Posterior cingulate gyrus (tissue), 11 donors: ENCODE results near the gene NLRP1.
"Not testable (repeated sequence)": the region's sequence is repeated elsewhere in the genome, so short reads cannot be mapped to it uniquely, and the experiment has no call there.

Experiments used
- DNase-seq, 10 donors: peaks; one replicate each; pipeline versions ENCODE4 v3.0.0 to v3.0.0-alpha.2; 2020 to 2021; ENCODE audit warnings: mixed read lengths in 3 of 10
- intact Hi-C: fragments of 100-400 bp; cut with DNase I; formaldehyde crosslinking; loops from one replicate; pipeline ENCODE4 v1.15.1; 2023

NLRP1 gene

DNA sequence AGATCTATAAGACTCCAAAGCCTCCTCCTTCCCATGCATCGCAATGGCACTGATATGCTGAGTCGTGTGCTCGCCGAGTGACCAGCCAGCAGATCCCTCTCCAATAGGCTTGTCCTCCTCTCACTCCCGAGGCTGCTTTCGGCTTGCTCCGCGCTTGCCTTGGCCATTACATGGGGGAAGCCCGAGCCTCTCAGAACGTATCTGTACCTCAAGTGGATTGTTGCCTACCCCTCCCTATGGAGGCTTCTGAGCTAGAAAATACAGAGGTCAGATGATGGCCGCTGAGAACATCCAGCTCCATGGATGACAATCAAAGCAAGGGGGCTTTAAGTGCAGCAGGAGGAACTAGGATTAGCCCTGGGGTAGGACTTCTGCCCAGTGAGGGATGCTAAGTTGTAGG lies 7.7 kb upstream of the NLRP1 start:
- intact Hi-C loops, result loop anchor here (2.0 to 10.0 kb wide), 3 partner anchors 63 to 473 kb away; no protein-coding TSS in a partner anchor

DNA sequence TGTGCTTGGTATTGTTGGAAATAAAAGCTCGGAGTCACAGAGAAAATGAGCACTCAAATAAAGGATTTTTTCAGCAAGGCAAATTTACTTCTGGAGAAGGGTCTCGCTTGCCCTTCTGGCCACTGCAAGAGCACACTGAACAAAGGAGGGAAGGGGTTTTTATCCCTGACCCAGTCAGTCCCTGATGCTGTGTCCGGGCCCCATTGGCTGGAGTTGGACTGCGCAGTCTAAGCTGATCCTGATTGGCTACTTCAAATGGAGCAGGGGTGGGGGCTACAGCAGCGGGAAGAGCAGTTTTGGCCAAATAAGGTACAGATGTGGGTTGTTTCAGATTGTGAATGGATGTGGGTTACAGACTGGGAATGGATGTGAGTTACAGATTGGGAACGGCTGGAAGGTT lies 4.3 kb upstream of the NLRP1 start:
- intact Hi-C loops, result loop anchor here (5.0 kb wide), 1 partner anchor 849 kb away; the partner anchor contains the start of gene AIPL1
- no peak for DNase-seq

More for the DNA sequence above, 7.7 kb upstream of the NLRP1 start:
- no peak for DNase-seq

DNA sequence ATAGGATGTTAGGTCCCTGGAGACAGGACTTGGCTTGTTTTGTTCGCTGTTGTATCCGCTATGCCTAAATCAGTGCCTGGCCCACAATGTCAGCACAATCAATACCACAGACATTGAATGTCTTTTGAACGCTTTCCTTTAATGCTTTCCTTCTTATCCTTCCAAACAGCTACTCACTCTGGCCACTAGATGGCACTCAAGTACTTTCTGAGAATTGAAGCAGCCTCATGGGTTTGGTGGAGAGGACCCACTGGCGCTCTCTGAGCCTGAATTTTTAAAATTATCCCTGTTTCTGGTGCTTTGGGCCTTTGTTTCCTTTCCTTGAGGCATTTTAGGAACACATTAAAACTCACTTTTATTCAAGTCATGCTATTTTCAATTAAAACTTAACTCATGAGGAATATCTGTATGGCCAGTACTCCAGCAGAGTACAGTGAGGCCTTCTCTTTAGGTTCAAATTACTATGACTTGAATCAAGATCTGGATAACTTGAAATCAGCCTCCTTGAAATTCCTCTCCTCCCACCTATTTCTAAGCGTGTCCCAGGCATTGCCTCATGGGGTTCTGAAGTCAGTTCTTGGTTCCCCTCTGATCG lies 3.2 kb upstream of the NLRP1 start:
- intact Hi-C loops, result loop anchor here (1.0 to 5.0 kb wide), 2 partner anchors 835 to 850 kb away; partner anchors contain the start of gene AIPL1
- peak in 2 of 10 donors; percentile 49 to 56 for DNase-seq

DNA sequence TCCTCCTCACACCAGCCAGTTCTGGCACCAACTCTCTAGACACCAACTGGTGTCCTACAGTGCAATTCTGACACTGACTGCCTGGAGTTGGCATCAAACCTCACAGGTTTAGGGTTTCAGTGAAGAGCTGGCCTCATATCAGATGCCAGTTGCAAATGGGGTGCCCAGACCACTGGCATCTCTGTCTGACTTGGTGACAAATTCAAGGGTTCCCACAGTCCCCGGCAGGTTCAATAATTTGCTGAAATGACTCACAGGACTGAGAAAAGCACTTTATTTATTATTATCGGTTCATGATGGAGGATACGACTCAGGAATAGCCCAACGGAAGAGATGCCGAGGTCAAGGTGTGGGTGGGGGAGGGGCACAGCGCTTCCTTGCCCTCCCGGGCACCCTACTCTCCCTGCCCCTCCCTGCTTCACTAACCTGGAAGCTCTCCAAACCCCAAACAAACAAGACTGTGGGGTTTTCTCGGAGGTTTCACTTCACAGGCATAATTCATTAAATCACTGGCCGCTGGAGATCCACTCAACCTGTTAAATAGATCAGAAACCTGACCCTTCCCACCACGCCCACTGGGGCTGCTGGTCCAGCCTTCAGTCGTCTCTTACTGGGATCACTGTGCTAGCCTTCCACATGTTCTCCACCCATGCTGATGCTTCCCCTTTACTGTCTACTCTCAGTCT lies 1.7 kb upstream of the NLRP1 start:
- peak in 1 of 10 donors; percentile 54 for DNase-seq
- intact Hi-C loops, result loop anchor here (5.0 kb wide), 1 partner anchor 851 kb away; the partner anchor contains the start of gene AIPL1

DNA sequence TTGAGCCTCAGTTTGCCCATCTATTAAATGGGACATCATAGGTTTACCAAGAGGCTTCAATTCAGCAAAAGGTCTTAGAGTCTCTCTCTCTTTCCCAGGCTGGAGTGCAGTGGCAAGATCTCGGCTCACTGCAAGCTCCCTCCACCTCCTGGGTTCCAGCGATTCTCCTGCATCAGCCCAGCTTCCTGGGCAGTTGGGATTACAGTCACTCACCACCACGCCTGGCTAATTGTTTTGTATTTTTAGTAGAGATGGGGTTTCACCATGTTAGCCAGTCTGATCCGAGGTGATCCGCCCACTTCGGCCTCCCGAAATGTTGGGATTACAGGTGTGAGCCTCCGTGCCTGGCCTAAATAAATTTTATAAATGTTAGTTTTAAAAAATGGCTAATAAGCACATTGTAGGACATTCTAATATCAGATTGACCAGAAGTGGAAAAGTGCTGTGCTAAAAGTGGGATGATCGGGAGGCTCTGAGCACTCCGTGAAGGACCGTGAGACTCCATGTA lies 1.0 kb upstream of the NLRP1 start:
- DNase-seq, result peak in 1 of 10 donors; percentile 59
- intact Hi-C loops, result loop anchor here (5.0 kb wide), 1 partner anchor 852 kb away; the partner anchor contains the start of gene AIPL1

DNA sequence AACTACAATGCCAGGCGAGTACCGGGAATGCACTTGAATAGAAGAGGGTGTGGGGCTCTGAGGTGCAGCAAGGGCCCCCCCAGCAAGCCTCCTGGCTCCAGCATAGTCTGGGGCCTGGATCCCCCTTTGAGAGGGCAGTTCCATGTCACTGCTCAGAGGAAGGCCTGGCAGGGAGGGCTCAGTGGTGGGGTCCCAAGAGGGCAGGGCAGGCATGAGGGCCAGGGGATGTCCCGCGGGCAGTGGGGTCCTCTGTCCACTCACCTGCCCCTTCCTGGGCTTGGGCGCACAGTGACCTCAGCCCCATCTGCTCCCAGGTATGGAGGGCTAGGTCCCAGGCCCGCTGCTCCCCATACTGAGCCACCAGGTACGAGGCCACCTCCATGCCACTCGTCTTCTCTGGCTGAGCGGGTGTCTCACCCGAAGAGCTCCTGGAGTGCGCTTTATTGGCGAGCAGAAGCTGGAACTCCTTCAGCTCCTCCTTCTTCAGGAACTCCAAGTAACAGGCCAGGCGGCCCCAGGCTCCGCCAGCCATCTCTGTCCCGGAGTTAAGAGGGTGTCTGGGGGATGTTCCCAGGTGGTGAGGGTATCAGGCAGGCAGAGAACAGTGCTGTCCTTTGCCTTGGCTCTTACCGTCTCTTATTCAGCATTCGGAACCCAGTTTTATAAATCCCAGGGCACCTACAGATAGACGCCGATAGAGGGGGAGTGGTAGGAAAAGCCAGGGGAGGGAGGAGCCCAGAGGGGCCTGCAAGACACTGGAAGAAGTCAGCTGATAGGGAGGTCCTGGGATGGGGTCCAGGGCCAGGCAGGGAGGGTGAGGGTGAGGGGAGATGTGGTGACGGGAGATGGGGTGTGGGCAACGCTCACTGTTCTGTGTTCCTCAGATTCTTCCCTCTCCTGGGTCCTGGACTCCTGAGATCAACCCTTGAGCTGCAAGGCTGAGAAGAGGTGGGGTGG lies 605 bp downstream of the NLRP1 start:
- peak in 1 of 10 donors; percentile 68 for DNase-seq
- intact Hi-C loops, result no loop called here

DNA sequence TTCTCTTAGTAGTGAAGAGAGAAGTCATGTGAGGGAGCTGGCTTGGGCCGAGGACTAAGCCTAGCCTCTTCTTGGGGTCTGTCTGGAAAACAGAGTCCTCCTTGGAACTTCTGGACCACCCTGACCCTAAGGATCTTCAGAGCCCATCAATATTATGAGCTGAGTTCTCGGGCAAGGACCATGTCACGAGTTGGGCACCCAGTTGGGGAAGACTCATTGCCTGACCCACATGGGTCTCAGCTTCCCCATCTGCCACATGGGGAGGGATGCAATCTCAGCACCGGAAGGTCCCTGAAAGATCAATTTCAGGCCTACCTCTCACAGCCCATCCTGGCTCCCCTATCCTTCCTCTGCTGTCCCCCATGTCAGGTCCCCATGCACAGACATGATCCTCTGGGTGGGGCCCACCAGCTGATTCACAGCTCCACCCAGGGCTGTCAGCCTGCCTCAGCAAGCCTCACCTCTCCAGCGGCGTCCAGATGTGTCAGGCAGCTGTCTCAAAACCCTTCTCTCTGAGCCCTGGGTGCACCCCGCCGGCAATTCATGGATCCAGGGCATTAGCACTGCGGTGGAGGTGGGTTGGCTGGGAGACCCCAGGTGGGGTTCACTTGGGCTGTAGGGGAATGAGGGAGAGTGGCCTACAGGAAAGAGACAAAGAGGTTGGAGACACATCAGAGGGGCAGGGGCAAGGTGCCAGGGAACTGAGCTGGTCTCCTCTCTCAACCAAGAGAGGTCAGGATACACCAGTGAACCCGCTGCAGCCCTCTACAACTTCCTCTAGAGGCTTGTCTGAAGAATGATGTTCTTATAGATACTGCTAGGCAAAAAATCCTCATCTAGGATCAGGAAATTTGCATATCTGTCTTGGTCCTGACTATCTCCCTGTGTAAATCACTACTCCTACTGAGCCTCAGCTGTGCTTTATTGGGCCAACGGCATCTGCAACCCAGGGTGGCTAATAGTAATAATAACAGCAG lies 1.8 kb downstream of the NLRP1 start:
- intact Hi-C loops, result no loop called here
- DNase-seq, result peak in 1 of 10 donors; percentile 66

DNA sequence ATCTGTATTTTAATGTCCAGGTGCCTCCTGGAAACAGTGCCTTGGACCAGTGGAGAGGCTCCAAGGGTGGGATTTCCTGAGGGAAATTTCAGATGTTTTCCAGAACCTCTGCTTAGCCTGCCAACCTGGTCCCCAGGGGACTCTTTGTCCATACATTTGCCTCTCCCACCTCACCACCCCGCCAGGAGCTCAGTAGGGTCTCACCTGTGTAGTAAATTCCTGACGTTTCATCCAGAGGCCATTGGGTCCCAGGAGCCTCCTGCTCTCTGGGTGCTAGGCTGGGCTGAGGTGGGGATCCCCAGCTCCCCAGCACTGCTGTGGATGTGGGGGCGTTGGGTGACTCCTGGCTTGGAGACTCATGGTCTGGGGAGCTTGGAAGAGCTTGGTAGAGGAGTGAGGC lies 2.7 kb downstream of the NLRP1 start:
- intact Hi-C loops, result no loop called here
- peak in 1 of 10 donors; percentile 46 for DNase-seq

DNA sequence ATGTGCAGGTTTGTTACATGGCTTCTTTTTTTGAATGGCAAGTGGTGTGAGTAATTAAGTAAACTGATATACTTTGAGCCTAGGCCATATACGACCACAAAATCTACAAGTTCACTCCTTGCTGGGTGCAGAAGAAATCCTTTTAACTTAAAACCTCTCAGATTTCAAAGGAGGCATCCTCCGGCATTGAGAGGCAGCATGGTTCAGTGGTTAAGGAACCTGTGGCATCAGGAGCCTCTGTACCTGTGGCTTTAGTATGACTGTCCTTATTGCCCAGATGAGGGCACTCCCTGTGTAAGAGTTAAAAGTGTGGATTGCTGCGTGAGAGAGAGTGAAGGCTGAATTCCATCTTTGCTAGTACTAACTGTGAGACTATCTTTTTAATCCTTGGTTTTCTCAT lies 3.3 kb downstream of the NLRP1 start:
- intact Hi-C loops, result no loop called here
- DNase-seq, result no peak

DNA sequence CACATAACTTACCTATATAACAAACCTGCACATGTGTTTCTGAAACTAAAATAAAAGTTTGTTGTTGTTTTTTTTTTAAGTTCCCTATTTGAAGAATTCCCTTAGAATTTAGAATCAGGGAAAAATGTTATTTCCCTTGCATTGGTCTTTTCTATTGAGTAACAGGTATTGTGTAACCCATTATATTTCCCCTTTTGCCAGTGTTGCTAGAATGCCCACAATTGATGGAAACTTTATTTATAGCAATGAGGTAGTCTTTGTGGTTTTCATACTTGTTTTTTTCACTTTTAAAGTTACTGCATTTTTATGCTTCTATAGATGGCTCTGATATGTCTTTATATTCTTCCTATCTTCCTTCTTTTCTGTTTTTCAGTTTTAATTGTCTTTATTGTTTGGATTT lies 3.9 kb downstream of the NLRP1 start:
- no peak for DNase-seq

DNA sequence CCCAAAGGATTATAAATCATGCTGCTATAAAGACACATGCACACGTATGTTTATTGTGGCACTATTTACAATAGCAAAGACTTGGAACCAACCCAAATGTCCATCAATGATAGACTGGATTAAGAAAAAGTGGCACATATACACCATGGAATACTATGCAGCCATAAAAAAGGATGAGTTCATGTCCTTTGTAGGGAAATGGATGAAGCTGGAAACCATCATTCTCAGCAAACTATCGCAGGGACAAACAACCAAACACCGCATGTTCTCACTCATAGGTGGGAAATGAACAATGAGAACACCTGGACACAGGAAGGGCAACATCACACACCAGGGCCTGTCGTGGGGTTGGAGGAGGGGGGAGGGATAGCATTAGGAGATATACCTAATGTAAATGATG lies 5.5 kb downstream of the NLRP1 start:
- DNase-seq, intact Hi-C loops: not testable (repeated sequence)

More for the DNA sequence above, 3.9 kb downstream of the NLRP1 start:
- intact Hi-C loops, result no loop called here

DNA sequence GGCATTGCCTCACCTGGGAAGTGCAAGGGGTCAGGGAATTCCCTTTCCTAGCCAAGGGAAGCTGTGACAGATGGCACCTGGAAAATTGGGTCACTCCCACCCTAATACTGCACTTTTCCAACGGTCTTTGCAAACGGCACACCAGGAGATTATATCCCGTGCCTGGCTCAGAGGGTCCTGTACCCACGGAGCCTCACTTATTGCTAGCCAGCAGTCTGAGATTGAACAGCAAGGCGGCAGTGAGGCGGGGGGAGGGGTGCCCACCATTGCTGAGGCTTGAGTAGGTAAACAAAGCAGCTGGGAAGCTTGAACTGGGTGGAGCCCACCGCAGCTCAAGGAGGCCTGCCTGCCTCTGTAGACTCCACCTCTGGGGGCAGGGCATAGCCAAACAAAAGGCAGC lies 11.3 kb downstream of the NLRP1 start:
- DNase-seq, intact Hi-C loops: not testable (repeated sequence)

DNA sequence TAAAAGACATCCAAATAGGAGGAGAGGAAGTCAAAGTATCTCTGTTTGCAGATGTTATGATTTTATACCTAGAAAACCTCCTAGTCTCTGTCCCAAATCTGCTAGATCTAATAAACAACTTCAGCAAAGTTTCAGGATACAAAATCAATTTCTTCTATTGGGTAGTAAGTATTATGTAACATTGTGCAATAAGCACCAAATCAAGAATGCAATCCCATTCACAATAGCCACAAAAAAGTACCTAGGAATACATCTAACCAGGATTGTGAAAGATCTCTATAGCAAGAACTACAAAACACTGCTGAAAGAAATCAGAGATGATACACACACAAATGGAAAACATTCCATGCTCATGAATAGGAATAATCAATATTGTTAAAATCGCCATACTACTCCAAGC lies 13.0 kb downstream of the NLRP1 start:
- no peak for DNase-seq
- intact Hi-C loops, result no loop called here

DNA sequence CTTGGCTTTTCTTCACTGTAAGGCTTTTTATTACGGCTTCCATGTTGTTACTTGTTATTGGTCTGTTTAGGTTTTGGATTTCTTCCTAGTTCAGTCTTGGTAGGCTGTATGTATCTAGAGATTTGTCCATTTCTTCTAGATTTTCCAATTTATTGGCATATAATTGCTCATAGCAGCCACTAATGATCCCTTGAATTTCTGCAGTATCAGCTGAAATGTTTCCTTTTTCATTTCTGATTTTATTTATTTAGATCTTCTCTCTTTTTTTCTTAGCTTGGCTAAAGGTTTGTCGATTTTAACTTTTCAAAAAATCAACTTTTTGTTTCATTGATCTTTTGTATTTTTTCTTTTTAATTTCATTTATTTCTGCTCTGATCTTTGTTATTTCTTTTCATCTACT lies 18.5 kb downstream of the NLRP1 start:
- no peak for DNase-seq
- intact Hi-C loops, result no loop called here

DNA sequence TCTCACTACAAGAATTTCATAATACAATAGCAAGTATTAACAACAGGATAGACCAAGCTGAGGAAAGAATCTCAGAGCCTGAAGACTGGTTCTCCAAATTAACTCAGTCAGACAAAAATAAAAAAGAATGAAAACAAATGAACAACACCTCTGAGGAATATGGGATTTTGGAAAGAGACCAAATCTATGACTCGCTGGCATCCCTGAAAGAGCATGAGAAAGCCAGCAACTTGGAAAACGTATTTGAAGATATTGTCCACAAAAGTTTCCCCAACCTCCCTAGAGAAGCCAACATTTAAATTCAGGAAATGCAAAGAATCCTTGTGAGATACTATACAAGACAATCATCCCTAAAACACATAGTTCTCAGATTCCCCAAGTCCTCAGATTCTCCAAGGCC lies 20.9 kb downstream of the NLRP1 start:
- intact Hi-C loops, result no loop called here

DNA sequence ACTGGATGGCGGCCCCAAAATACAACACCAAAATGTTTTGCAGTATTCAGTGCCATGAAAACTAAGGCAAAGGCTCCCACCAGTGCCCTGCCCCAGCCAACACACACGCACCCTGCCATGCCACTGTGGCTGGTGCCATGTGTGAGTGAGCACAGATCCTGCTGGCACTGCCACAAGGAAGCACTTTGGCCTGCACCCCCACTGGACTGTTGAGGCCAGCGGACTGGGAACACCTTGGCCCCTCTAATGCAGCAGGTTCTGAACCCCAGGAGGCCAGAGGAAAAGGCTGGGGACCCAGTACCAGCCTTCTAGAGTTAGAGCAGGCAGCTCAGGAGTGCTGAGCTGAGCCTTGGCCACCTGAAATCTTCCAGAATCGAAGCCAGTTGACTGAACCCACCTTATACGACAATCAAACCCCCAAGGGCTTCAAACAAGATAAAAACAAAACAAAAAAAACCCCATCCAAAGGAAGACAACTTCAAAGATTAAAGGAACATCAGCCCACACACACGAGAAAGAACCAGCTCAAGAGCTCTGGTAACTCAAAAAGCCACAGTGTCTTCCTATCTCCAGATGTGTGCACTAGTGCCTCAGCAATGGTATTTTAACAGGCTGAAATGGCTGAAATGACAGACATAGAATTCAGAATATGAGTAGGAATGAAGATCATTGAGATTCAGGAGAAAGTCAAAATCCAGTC lies 21.5 kb downstream of the NLRP1 start:
- no peak for DNase-seq
- intact Hi-C loops, result no loop called here

More for the DNA sequence above, 20.9 kb downstream of the NLRP1 start:
- no peak for DNase-seq

DNA sequence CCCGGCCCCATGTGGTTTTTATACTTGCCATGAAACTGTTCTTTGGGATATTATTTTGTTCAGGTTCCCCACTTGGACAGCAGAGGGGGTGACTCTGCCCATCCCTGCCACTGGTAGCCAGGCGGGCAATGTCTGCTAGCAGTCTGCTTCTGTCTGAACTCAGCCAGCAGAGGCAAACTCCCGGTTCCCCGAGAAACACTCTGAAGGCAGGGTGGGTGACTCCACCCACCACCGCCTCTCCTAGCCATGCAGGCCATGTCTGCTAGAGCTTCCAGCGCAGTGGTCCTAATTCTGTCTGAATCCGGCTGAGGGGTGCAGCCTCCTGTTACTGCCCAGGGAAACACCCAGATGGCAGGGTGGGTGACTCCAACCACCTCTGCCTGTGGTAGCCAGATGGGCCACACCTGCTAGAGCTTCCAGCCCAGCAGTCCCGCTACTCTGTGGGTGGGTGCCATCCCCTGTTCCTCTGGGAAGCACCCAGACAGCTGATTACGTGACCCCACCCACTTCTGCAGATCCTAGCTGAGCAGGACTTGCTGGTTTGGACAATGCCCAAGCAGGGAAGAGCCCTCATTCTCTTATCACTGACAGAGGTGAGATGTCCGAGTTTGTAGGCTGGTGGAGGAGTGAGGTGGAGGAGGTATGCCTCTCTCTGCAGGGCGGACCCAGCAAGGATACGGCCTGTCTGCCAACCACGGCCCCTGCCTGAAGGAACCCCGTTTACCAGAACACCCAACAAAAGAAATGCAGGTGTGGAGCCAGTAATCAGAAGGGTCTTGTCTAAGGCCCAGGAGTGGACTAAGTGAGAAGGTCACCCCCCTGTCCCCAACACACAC lies 22.4 kb downstream of the NLRP1 start:
- intact Hi-C loops, result no loop called here
- no peak for DNase-seq
